HG03457 (cell line): Measurements from ENCODE around the gene UBE2D2.

Experiments used
- ATAC-seq: cut with Tn5 transposase; IDR thresholded peaks from one replicate; pipeline ENCODE4 v1.9.1; 2021; ENCODE audit warnings: moderate number of reproducible peaks; ENCODE audit not compliant: unreplicated experiment

Gene UBE2D2

GRCh38 chr5:139671096-139671841 is 110.1 kb downstream of the UBE2D2 start:
- no peak for ATAC-seq

DNA sequence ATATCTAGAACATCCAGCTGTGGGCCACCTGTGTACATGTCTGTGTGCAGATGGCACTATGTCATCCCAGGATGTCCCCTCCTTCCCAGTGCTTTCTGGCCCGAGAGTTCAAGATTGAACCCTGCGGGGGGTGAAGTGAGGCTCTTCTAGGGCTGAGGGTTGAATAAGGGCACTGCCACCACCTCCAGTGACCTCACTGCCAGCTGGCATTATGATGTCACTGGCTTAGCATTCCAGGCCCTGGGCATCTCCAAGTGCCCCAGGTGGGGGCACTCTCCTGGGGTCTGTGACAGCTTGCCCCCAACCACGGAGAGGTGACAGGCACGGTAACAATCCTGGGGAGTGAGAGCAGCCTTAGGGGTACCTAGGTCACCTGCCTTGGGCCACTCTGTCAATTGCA is 114.1 kb downstream of the UBE2D2 start:
- ATAC-seq, result no peak

DNA sequence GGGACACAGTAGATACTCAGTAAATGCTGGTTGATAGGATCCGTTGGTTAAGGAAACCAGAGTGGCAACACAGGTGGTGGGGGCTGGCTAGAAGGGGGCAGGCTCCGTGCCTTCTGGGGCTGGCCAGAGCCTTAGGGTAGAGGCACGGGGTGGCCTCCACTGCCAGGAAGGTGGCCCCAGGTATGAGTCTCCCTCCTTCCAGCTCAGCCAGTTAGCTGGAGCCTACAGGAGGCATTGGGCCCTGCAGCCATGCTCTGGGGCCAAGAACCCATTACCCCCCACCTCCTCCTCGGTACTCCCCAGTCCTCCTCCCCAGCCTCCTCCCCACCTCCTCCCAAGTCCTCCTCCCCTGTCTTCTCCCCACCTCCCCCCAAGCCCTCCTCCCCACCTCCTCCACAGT is 114.7 kb downstream of the UBE2D2 start:
- ATAC-seq, result no peak

GRCh38 chr5:139676406-139676805 is 115.3 kb downstream of the UBE2D2 start:
- no peak for ATAC-seq

GRCh38 chr5:139676951-139677735 is 116.0 kb downstream of the UBE2D2 start:
- ATAC-seq, result no peak
